GM19372 (cell line): ENCODE data around the gene ENDOD1.

Experiments
- ATAC-seq: cut with Tn5 transposase; IDR thresholded peaks from one replicate; pipeline ENCODE4 v1.9.1; 2021; ENCODE audit warnings: mild to moderate bottlenecking, low read depth, moderate library complexity; ENCODE audit not compliant: unreplicated experiment

The ENDOD1 gene

GRCh38 chr11:95140397-95141033 lies 50.9 kb downstream of the ENDOD1 start:
- no peak for ATAC-seq

- ATAC-seq, result no peak
Observed at GRCh38 chr11:95142431-95142830, 52.8 kb downstream of the ENDOD1 start.

GRCh38 chr11:95143106-95143681 lies 53.5 kb downstream of the ENDOD1 start:
- ATAC-seq, result no peak

DNA sequence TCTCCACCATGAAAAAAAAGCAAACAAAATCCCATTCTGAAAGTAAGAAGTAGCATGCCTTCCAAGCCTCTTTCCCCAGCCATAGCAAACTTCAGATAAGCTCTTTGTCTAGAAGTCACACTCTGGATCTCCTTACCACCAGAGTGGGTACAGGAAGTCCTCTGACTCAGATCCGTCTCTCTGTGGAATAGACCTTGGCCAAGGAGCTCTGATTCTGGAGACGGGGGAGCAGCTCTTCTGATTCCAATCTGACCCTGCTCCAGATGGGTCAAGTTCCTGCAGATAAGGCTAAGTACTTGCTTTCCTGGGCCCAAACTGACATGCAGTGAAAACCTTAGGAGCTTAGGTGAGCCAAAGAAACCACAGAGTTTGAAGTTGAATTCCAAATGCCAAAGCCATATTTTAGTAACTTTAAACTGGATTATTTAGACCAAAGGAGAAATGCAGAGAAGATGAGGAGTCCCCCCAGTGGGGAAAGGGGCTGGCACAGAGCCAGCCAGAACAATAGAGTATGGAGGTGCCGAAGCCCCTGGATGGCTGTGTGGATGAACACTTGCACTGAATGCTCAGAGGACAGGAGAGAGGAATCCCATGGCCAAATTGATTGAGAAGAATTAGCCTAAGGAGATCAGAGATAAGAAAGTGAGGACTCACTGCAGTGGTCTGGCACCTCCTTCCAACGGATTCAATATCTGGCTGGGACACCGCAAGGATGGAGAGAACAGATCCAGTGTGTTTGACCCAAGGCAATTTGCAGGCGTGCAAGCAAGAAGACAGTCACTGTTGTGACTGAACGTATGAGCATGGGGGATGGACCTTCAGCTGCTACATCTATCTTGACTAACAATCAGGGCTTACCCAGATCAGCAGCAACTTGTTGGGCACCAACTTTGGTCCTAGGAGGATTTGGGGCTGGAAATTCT lies 54.9 kb downstream of the ENDOD1 start:
- no peak for ATAC-seq

DNA sequence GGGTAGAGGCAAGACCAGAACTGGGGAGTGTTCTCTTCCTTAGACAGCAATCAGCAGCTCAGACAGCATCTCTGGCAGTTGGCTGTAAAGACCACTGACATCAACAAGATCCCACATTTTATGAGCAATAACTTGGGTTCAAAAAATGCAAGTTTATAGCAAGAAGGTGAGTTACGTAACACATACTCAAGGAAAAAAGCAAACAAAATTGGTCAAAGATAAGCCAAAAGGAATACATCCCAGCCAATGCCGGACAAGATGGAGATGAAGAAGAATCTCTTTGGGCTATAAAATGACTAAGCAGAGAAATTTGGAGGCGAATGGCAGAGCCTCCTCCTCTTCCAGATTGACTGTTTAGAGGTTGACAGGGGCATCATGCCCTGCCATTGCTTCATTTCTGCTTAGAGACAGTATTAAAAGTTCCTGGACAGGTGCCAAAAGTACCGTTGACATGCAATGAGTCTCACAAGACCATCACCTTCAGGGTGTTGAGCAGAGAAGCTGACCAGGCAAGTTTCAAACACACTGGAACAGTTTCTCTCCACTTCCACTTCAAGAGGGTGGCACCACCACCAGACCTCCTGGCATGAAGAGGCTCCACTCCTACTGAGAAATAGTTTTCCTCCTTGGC lies 55.9 kb downstream of the ENDOD1 start:
- ATAC-seq, result no peak

DNA sequence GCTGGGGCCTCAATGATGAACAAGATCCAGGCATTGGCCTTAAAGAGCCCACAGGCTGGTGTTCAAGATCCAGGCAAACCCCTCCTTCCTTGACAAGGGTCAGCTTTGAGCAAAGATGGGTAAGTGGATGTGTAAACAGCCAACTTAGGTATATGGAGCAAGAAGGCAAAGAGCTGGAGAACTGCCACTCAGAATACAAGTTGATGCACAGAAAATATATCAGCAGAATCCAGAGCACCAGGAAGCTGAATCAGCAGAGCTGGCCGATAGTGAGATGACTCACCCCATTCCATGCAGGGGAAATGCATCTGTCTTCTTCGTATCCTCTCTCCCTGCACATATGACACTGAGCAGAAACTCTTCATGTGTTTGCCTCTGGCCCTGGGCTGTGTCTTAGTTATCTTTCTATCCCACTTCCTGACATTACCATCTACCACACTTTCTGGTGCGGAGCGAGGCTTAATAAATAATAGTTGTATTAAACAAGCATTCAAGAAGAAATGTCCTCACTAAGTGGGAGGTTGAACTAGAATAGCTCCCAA lies 57.8 kb downstream of the ENDOD1 start:
- no peak for ATAC-seq

DNA sequence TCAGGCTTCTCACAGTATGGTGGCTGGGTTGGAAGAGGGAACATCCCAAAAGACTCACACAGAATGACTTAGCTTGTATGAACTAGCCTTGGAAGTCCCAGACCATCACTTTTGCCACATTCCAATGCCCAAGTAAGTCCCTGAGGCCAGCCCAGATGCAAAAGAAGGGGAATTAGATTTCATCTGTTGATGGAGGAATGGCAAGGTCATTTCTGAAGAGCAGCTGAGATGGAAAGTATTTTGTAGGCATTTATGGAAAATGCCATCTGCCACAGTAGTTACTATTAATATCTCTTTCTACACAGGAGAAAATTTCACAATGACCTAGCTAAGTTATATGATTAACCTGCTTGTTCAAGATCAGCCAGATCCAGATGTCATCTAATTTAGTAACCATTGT lies 58.8 kb downstream of the ENDOD1 start:
- ATAC-seq, result no peak

GRCh38 chr11:95148938-95149337 lies 59.3 kb downstream of the ENDOD1 start:
- no peak for ATAC-seq

GRCh38 chr11:95149651-95150364 lies 60.2 kb downstream of the ENDOD1 start:
- ATAC-seq, result no peak

DNA sequence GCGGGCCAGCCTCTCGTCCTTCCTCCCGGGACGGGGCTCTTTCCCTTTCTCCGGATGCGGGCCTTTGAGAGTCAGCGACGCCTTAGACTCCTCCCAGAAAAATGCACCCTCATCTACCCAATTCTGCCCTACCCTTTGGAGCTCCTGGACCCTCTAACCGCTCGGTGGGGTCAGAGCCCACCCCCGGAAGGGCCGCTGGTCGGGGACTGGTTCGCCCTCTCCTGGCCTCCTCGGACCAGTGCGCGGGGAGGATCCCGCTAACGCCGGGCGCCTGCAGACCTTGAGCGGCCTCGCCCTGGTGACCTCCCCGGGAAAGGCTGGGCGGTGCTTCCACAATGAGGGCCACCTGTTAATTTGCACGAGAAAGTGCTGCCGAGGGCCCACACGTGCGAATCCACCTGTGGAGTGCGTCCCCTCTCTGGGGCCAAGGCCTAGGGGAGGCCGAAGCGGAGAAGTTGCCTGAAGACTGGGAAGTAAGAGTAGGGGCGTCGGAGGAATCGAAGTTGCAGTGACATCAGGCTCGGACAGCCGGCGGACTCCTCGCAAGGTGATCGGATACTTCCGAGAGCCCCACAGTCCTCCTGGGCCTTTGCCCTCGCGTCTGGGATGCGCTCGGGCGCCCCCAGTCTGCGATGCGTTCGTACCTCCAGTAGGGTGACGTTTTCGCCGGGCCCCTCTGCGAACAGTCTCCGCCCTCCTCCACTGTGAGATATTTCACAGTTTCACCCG lies 61.5 kb downstream of the ENDOD1 start:
- peak; percentile 82 for ATAC-seq

DNA sequence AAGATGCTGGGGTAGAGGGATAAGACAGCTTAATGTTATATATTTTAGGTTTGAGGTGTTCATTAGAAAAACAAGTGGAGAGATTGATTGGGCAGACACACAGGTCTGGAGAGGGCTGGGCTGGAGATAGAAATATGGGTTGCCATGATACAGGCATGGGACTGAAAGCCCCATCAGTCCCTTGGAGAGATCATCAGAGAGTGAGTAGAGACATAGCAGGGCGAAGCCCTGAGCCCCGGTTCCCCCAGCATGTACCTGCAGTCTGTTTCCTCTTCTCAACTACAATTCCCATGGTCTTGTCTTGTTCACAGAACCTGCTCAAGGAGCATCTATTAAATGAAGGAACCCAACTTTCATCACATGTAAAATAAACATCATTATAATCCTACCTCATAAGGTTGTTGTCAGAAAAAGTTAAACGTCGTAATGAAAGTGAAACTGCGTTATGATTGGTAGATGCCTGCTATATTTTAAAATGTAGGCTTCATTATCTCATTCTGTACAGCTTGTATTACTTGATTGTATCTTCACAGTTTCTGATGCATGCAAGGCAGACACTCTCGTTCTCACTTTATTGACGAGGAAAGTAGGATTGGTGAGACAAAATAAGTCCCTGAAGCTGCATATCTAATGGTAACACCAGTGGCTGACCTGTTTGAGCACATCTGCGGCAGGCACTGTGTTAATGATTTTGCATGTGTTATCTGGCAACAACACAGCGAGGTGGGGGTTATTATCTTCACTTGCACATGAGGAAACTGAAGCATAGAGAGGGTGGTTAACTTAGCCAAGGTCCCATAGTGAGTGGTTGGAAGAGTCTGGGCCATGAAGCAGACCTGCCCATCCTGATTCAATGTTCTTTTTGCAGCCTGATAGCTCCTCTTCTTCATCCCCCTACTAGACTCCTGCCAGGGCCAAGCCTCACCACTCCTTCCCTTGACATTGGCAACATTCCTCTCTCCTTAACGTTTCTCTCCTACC lies 63.5 kb downstream of the ENDOD1 start:
- ATAC-seq, result no peak

- ATAC-seq, result no peak
Observed at GRCh38 chr11:95153857-95154246, 64.2 kb downstream of the ENDOD1 start.

DNA sequence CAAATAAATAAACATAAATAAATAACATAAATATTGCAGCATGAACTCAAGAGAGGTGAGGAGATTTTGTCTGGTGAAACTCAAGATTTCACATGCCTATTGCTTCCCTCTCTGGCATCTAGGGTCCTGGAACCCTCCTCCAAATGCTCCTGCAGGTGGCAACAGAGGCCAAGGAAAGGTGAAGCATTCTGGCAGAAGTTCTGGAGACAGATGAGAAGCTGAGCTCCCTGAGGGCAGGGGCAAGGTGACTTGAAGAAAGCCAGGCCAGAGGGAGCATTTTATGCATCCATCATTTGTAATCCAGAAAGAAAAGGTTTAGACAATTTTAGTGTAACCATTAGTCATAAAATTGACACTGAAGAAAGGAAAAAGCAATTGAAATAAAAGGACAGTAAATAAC lies 64.9 kb downstream of the ENDOD1 start:
- no peak for ATAC-seq

- no peak for ATAC-seq
Observed at GRCh38 chr11:95155385-95155784, 65.7 kb downstream of the ENDOD1 start.

DNA sequence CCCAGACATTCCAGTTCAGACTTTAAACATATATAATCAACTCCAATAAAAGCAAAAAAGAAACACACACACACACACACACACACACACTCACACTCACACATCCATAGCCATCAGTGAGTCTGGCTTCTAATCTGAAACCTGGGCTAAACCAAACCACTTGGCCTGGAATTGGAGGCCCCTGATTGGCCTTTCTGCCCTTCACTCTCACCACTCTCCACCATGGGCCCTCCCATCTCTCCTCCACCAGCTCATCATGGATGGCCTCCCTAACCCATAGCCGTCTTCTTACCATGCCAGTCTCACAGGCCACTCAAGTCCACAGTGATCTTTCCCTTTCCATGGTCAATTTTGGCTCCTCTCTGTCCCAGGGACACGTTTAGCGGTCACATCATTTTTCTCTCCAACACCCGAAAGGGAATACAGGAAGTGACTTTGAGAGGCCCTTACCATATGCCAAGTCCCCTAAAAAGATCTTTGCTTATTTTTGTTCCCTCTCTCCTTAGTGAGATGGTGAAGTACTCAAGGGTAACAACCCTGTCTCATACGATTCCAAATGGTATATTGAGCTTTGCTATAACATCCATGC lies 66.6 kb downstream of the ENDOD1 start:
- no peak for ATAC-seq

GRCh38 chr11:95156916-95157541 lies 67.4 kb downstream of the ENDOD1 start:
- no peak for ATAC-seq

DNA sequence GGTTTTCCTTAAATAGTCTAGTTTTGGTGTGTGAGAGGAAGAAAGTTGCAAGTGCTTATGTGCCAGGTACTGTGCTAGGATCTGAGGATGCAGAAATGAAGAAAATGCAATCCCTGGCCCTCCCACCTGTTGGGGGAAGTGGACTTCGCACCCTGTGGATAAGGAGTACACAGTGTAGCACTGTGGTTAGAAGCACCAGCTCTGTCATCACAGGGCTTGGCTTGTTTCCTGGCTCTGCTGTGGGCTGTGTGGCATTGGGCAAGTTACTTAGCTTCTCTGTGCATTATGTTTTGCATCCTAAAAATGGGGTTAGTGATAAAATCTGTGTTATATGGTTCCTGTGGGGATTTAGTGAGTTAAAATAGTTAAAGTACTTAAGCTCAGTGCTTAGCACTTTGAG lies 68.2 kb downstream of the ENDOD1 start:
- no peak for ATAC-seq

GRCh38 chr11:95161248-95161647 lies 71.6 kb downstream of the ENDOD1 start:
- no peak for ATAC-seq
